Measurements from ENCODE around the gene SLC6A17. TPM values are rescaled to one million over a fixed set of nuclear protein-coding genes. Genes with fewer than 3 reads are reported as not detected.

Gene SLC6A17
- total and polyA plus RNA-seq, 2 donors (not counting 1 experiment from before 2014, with no cell fraction given), result not detected

GRCh38 chr1:110243146-110243545 lies 92.9 kb downstream of the SLC6A17 start:
- ATAC-seq (ENCODE audit: low read depth) (peak; percentile 34), DNase-seq (no peak)
- intact Hi-C loops (cut with micrococcal nuclease), result loop anchor here (2.0 kb wide), 1 partner anchor 32 kb away; the partner anchor contains the start of gene KCNC4
- TF ChIP-seq, protein P1, sequence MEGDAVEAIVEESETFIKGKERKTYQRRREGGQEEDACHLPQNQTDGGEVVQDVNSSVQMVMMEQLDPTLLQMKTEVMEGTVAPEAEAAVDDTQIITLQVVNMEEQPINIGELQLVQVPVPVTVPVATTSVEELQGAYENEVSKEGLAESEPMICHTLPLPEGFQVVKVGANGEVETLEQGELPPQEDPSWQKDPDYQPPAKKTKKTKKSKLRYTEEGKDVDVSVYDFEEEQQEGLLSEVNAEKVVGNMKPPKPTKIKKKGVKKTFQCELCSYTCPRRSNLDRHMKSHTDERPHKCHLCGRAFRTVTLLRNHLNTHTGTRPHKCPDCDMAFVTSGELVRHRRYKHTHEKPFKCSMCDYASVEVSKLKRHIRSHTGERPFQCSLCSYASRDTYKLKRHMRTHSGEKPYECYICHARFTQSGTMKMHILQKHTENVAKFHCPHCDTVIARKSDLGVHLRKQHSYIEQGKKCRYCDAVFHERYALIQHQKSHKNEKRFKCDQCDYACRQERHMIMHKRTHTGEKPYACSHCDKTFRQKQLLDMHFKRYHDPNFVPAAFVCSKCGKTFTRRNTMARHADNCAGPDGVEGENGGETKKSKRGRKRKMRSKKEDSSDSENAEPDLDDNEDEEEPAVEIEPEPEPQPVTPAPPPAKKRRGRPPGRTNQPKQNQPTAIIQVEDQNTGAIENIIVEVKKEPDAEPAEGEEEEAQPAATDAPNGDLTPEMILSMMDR (IDR thresholded peaks at IDR 0.05), result no peak
- H3K4me1 ChIP-seq (ENCODE audit: control insufficient read depth in 2 of 2, insufficient read depth in 2 of 2, low read length in 2 of 2), result peaks cover 20 to 37% of the 10 kb centered on the region in 2 donors
- ChIA-PET CTCF (interaction anchor here (3.2 to 3.6 kb wide), 2 partner anchors 35 to 217 kb away, joined by 13 to 19 read pairs; no protein-coding TSS in a partner anchor), POLR2A (interaction anchor here (1.1 to 2.0 kb wide), 3 partner anchors 32 to 258 kb away, joined by 3 to 7 read pairs (median 4); partner anchors contain the start of gene RBM15)
- H3K9me3 Mint-ChIP-seq (ENCODE audit: insufficient read depth), result no peaks in the 10 kb centered on the region
- peak overlapping the region; percentile 38 for H3K4me2 ChIP-seq (replicated peaks; ENCODE audit: low read depth, low read length, poor library complexity, severe bottlenecking)
- peak overlapping the region; percentile 57 for H2AFZ ChIP-seq (ENCODE audit: insufficient read depth, low read depth, low read length, poor library complexity, severe bottlenecking)
- H3K27me3 ChIP-seq (replicated peaks in 1 of 4; ENCODE audit: control extremely low read depth in 1 of 4, control insufficient read depth in 3 of 4, insufficient read depth in 4 of 4, low read length in 3 of 4), result no peaks in the 10 kb centered on the region
- no peaks in the 10 kb centered on the region for H3K9me3 ChIP-seq (ENCODE audit: control extremely low read depth in 1 of 3, control insufficient read depth in 2 of 3, insufficient read depth in 1 of 3, low read length in 2 of 3)
- peak overlapping the region; percentile 61 for H3K4me3 Mint-ChIP-seq
- no peaks in the 10 kb centered on the region for H4K20me1 ChIP-seq (ENCODE audit: control insufficient read depth, insufficient read depth, low read length, poor library complexity, severe bottlenecking)
- no peaks in the 10 kb centered on the region for H3K27me3 Mint-ChIP-seq
- no peak overlapping the region for H3K9ac ChIP-seq (ENCODE audit: low read length)
- no peaks in the 10 kb centered on the region for H3K36me3 ChIP-seq (replicated peaks in 1 of 2; ENCODE audit: control extremely low read depth in 1 of 2, control insufficient read depth in 1 of 2, extremely low read depth in 1 of 2, insufficient read depth in 2 of 2, low read length in 1 of 2)
- WGBS (ENCODE audit: insufficient coverage), result 56% methylated on average over 5 of the region's 7 CpGs
- H3K27ac Mint-ChIP-seq, result peak overlapping the region; percentile 57
- H3K4me1 Mint-ChIP-seq, result peaks cover 40% of the 10 kb centered on the region
- H3K4me3 ChIP-seq (ENCODE audit: control extremely low read depth in 1 of 5, extremely low read depth in 1 of 5, insufficient read depth in 1 of 5, low read depth in 2 of 5, low read length in 4 of 5), result no peak overlapping the region
- peak overlapping the region in 1 of 2 donors; percentile 41 for H3K27ac ChIP-seq (ENCODE audit: low read length in 2 of 2)
- no peaks in the 10 kb centered on the region for H3K79me2 ChIP-seq (ENCODE audit: control insufficient read depth, insufficient read depth, low read length)

- peak overlapping the region; percentile 16 for H3K9ac ChIP-seq (ENCODE audit: low read length)
- H4K20me1 ChIP-seq (ENCODE audit: control insufficient read depth, insufficient read depth, low read length, poor library complexity, severe bottlenecking), result no peaks in the 10 kb centered on the region
- H2AFZ ChIP-seq (ENCODE audit: insufficient read depth, low read depth, low read length, poor library complexity, severe bottlenecking), result peak overlapping the region; percentile 57
- DNase-seq (peak; percentile 78), ATAC-seq (ENCODE audit: low read depth) (peak; percentile 80)
- Mint-ChIP-seq H3K4me1 (peaks cover 40% of the 10 kb centered on the region), H3K9me3 (ENCODE audit: insufficient read depth) (no peaks in the 10 kb centered on the region), H3K4me3 (peak overlapping the region; percentile 61), H3K27ac (peak overlapping the region; percentile 57), H3K27me3 (no peaks in the 10 kb centered on the region)
- ChIA-PET POLR2A (interaction anchor here (1.1 to 2.0 kb wide), 4 partner anchors 32 to 258 kb away, joined by 3 to 7 read pairs (median 4); partner anchors contain the start of gene RBM15), CTCF (interaction anchor here (1.5 to 3.6 kb wide), 3 partner anchors 35 to 217 kb away, joined by 4 to 19 read pairs (median 13); no protein-coding TSS in a partner anchor)
- peak overlapping the region in 1 of 2 donors; percentile 41 for H3K27ac ChIP-seq (ENCODE audit: low read length in 2 of 2)
- no peaks in the 10 kb centered on the region for H3K36me3 ChIP-seq (replicated peaks in 1 of 2; ENCODE audit: control extremely low read depth in 1 of 2, control insufficient read depth in 1 of 2, extremely low read depth in 1 of 2, insufficient read depth in 2 of 2, low read length in 1 of 2)
- peaks cover 20 to 37% of the 10 kb centered on the region in 2 donors for H3K4me1 ChIP-seq (ENCODE audit: control insufficient read depth in 2 of 2, insufficient read depth in 2 of 2, low read length in 2 of 2)
- WGBS (ENCODE audit: insufficient coverage), result 8% methylated on average over 9 of the region's 9 CpGs
- H3K79me2 ChIP-seq (ENCODE audit: control insufficient read depth, insufficient read depth, low read length), result no peaks in the 10 kb centered on the region
- peak overlapping the region; percentile 38 for H3K4me2 ChIP-seq (replicated peaks; ENCODE audit: low read depth, low read length, poor library complexity, severe bottlenecking)
- H3K9me3 ChIP-seq (ENCODE audit: control extremely low read depth in 1 of 3, control insufficient read depth in 2 of 3, insufficient read depth in 1 of 3, low read length in 2 of 3), result no peaks in the 10 kb centered on the region
- intact Hi-C loops (cut with micrococcal nuclease), result loop anchor here (2.0 kb wide), 1 partner anchor 33 kb away; the partner anchor contains the start of gene KCNC4
- no peak overlapping the region for H3K4me3 ChIP-seq (ENCODE audit: control extremely low read depth in 1 of 5, extremely low read depth in 1 of 5, insufficient read depth in 1 of 5, low read depth in 2 of 5, low read length in 4 of 5)
- TF ChIP-seq EZH2 (IDR thresholded peaks at IDR 0.05; ENCODE audit: borderline replicate concordance, insufficient read depth, low read depth, low read length, poor library complexity, severe bottlenecking), result no peak
- TF ChIP-seq, protein P1 (IDR thresholded peaks at IDR 0.05), result no peak
- H3K27me3 ChIP-seq (replicated peaks in 1 of 4; ENCODE audit: control extremely low read depth in 1 of 4, control insufficient read depth in 3 of 4, insufficient read depth in 4 of 4, low read length in 3 of 4), result no peaks in the 10 kb centered on the region
Measured at GRCh38 chr1:110243574-110243973, 93.3 kb downstream of the SLC6A17 start.
